Measurements from ENCODE around the gene SPATC1L.

The SPATC1L gene

GRCh38 chr21:46213620-46214286 is 29.5 kb upstream of the SPATC1L start:
- no peak overlapping the region for H3K4me3 ChIP-seq (ENCODE audit: low read length)

DNA sequence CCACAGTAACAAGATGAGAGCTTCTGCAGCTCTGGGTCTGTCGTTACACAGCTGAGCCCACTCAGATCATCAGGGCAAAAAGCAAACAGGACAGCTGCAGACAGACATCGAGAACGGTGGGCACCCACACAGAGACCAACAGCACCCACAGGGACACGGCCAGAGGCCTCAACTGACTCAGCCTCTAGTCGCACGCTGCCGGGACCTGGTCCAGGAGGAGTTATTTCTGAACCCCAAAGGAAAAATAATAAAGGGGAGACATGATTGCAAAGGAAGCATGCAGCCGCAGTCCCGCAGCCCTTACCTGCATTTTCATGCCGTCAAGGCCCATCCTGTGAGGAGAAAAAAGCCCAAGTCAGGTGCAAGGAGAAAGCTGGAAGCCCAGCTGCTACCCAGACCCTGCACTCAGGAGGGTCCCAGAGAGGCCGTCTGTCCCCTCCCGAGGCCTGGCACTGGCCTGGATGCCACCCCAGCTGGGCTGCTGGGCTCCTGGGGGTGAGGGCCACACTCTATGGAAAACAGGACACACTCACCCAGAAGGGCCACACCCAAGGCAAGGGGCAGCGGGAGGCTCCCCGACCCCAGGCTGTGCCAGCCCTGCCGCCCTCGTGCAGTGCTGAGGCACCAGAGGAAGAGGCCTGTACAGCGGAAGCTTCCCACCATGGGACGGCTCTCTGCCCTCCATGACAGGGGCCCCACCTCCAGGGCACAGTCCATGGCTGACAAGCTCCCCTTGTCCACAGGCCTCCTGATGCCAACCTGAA is 28.6 kb upstream of the SPATC1L start:
- TF ChIP-seq, protein P1, sequence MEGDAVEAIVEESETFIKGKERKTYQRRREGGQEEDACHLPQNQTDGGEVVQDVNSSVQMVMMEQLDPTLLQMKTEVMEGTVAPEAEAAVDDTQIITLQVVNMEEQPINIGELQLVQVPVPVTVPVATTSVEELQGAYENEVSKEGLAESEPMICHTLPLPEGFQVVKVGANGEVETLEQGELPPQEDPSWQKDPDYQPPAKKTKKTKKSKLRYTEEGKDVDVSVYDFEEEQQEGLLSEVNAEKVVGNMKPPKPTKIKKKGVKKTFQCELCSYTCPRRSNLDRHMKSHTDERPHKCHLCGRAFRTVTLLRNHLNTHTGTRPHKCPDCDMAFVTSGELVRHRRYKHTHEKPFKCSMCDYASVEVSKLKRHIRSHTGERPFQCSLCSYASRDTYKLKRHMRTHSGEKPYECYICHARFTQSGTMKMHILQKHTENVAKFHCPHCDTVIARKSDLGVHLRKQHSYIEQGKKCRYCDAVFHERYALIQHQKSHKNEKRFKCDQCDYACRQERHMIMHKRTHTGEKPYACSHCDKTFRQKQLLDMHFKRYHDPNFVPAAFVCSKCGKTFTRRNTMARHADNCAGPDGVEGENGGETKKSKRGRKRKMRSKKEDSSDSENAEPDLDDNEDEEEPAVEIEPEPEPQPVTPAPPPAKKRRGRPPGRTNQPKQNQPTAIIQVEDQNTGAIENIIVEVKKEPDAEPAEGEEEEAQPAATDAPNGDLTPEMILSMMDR (conservative IDR thresholded peaks at IDR 0.05; ENCODE audit: low read length): no peak
- DNase-seq (ENCODE audit: low read depth): no peak
- no peak overlapping the region for H3K4me3 ChIP-seq (ENCODE audit: low read length)

More at GRCh38 chr21:46213620-46214286, 29.5 kb upstream of the SPATC1L start:
- no peak for DNase-seq (ENCODE audit: low read depth)
- TF ChIP-seq, protein P1 (conservative IDR thresholded peaks at IDR 0.05; ENCODE audit: low read length): no peak

DNA sequence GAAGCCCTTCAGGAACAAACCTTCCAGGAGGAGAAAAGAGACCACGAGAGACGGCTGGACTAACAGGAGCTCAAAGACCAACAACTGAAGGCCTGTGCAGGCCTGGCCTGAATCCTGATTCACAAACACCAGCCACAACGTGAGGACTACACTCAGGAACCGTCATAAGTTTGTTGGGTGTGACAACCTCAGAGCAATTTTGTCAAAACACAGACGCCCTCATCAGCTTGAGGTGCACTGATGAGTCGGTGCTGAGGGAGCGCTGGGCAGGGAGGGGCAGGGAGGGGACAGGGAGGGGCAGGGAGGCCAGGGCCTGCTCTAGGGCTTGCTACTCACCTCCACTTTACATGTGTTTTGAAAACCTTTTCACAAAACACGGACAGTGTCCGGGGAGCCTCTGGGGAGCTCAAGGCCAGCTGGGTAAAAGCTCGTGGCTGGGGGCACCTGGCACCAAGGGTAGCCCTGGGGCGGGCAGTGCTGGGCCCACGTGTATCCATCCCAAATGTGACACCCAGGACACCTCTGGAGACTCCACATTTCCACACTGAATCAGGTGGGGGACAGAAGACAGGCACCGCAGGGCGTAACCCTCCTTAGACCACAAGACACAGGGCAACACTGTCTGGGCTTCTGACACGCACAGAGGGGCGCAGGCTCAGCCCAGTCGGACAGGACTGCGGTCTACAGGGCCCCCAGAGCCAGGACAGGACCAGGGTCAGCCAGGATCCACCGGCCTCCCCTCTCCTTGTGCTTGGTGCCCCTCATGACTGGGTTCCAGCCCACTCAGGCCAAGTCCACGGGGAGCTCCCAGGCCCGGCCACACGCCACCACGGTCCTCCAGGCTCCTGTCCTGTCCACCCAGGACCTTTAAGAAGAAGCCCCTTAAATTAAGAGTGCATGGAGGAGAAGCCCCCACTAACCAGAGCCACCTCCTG is 27.8 kb upstream of the SPATC1L start:
- no peak for DNase-seq (ENCODE audit: low read depth)
- TF ChIP-seq, protein P1 (conservative IDR thresholded peaks at IDR 0.05; ENCODE audit: low read length): no peak
- H3K4me3 ChIP-seq (ENCODE audit: low read length): no peak overlapping the region

DNA sequence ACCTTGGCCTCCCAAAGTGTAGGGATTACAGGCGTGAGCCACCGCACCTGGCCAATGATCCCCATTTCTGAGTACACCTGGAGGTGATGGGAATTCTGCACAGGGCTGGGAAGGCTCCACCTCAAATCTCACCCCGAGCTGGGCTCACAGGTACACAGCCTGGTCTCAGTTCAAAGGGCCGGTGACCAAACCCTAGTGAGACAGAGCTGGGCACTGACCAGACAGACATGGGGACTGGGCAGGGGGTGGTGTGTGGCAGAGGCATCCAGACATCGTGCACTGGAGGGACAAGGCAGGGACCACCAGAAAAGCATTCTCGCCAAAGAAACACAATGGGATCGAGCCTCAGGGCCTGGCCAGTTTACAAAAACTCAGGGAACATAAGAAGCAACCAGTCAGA is 27.1 kb upstream of the SPATC1L start:
- H3K4me3 ChIP-seq (ENCODE audit: low read length): no peak overlapping the region
- TF ChIP-seq, protein P1 (conservative IDR thresholded peaks at IDR 0.05; ENCODE audit: low read length): no peak

DNA sequence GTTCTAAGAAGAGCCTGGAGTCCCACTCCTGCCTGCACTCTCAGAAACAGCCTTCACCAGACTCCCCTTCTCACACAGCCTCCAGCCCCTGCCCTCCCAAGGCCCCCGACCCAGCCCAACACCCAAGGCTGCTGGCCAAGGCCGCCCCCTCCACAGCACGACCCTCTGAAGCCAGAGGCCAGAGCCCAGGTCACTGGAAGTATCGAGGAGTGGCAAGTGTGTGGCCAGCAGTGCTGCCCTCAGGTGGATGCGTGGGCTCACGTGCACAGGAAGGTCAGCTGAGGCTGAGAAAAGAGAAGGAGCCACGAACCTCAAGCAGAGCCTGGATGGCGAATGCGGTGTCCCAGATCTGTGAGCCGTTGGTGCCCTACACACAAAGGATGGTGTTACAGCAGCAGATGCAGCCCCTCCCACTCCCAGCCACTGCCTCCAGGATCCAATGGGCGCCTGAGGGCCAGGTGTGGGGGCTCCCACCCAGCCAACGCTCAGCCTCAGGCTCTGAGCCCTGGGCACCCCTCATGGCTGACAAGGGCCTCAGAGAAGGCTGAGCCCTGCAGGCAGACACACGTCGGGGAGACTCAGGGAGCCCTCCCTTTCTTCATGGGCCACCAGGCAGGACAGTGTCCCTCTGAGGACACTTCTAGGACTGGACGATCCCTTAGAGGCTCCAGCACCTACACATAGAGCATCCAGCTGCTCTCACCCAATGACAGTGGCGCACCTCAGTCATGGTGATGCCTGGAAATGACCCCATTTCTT is 26.3 kb upstream of the SPATC1L start:
- TF ChIP-seq, protein P1 (conservative IDR thresholded peaks at IDR 0.05; ENCODE audit: low read length): no peak
- no peak overlapping the region for H3K4me3 ChIP-seq (ENCODE audit: low read length)
- no peak for DNase-seq (ENCODE audit: low read depth)

More for the DNA sequence above, 27.1 kb upstream of the SPATC1L start:
- DNase-seq (ENCODE audit: low read depth): no peak
